ENCODE results near the gene VSTM2L. TPM values are rescaled to one million over a fixed set of nuclear protein-coding genes. Genes with fewer than 3 reads are reported as not detected.

The VSTM2L gene
- total and polyA plus RNA-seq, 9 donors: 0.12 to 23.0 (median 0.36) TPM; not detected in 2

DNA sequence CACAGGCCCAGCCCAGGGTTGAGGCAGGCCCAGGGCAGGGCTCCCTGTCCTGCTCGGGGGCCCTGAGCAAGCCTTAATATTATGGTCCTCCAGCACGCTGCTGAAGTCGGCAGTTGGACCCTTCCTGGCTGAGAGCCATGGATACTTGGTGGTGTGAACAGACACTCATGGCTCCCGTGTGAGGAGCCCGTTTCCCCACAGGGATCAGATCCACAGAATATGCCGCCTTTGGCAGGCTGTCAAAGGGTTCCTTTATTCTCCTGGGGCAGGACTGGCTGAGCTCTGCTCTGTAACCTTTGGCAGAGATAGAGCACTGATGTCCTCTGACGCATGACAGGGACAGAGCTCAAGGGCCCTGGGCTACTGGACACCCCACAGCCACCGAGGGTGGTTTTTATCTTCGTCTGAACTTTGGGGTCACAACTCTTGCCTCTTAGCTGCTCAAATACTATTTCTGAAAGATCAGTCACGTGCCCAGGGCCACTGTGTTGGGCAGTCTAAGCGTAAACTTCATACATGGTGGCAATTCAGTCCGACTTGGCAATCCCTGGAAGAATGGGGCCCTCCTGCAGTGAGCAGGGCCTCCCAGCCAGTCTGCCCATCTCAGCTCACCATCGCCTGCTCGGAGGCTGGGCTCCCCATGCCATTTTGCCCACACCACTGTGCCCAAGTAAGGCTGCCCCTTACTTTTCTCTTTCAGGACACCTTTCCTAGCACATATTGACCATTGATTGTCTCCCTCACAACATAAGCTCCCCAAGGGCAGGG lies 81.3 kb downstream of the VSTM2L start:
- H3K36me3 ChIP-seq: no peaks in the 10 kb centered on the region
- no peak for TF ChIP-seq EP300 (IDR thresholded peaks at IDR 0.05)
- no peak for TF ChIP-seq POLR2A (IDR thresholded peaks at IDR 0.05)
- TF ChIP-seq, protein P1, sequence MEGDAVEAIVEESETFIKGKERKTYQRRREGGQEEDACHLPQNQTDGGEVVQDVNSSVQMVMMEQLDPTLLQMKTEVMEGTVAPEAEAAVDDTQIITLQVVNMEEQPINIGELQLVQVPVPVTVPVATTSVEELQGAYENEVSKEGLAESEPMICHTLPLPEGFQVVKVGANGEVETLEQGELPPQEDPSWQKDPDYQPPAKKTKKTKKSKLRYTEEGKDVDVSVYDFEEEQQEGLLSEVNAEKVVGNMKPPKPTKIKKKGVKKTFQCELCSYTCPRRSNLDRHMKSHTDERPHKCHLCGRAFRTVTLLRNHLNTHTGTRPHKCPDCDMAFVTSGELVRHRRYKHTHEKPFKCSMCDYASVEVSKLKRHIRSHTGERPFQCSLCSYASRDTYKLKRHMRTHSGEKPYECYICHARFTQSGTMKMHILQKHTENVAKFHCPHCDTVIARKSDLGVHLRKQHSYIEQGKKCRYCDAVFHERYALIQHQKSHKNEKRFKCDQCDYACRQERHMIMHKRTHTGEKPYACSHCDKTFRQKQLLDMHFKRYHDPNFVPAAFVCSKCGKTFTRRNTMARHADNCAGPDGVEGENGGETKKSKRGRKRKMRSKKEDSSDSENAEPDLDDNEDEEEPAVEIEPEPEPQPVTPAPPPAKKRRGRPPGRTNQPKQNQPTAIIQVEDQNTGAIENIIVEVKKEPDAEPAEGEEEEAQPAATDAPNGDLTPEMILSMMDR (IDR thresholded peaks at IDR 0.05): no peak
- no peaks in the 10 kb centered on the region for H3K27me3 ChIP-seq
- no peak for DNase-seq
- H3K27ac ChIP-seq: no peak overlapping the region
- 75 to 79% (median 79%) methylated on average over 14 of the region's 14 CpGs for WGBS, 3 donors
- intact Hi-C loops (cut with DNase I): no loop called here
- no peak overlapping the region for H3K4me3 ChIP-seq
- H3K4me1 ChIP-seq (ENCODE audit: insufficient read depth): peaks cover 2% of the 10 kb centered on the region
- no peaks in the 10 kb centered on the region for H3K9me3 ChIP-seq

DNA sequence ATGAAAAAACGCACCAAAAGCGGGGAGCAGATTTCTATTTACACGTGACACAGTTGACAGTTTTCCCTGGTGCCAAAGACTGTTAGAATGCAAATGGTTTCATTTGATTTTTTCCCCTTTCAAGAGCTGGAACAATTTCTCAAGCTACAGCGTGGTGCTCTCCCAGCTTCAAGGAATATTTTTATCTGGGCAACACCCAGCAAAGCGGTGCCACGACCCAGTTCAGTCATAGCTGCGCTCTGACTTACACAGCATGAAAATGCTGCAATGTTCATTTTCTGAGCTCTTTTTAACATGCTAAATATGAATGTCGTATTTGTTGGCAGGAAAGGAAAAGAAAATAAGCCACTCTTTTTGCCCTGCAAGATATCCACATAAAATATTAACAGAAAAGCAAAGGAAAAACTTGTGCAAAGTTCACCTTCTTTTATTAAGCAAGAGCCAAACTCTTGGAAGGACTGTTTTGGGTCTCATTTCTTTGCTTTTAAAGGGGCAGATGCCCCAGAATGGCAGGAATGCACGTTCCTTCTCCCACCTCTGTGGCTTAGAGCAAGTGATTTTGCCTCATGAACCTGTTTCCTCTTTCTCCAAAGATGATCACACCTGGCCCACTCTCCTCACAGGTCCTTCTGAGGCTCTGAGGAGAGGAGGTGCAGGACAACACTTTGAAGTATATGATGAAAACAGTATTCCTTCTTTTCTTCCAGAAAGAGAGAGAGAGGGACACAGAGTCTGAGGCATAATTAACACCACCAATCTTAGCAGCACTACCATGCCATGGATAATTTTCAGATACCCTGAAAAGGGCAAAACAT lies 83.3 kb downstream of the VSTM2L start:
- Histone ChIP-seq H3K4me1 (ENCODE audit: insufficient read depth) (peaks cover 3% of the 10 kb centered on the region), H3K4me3 (no peak overlapping the region), H3K27me3 (no peaks in the 10 kb centered on the region), H3K36me3 (no peaks in the 10 kb centered on the region), H3K27ac (no peak overlapping the region), H3K9me3 (no peaks in the 10 kb centered on the region)
- DNase-seq: no peak
- intact Hi-C loops (cut with DNase I): no loop called here
- 53 to 75% (median 60%) methylated on average over 9 of the region's 9 CpGs for WGBS, 3 donors
- no peak for TF ChIP-seq POLR2A (IDR thresholded peaks at IDR 0.05)

DNA sequence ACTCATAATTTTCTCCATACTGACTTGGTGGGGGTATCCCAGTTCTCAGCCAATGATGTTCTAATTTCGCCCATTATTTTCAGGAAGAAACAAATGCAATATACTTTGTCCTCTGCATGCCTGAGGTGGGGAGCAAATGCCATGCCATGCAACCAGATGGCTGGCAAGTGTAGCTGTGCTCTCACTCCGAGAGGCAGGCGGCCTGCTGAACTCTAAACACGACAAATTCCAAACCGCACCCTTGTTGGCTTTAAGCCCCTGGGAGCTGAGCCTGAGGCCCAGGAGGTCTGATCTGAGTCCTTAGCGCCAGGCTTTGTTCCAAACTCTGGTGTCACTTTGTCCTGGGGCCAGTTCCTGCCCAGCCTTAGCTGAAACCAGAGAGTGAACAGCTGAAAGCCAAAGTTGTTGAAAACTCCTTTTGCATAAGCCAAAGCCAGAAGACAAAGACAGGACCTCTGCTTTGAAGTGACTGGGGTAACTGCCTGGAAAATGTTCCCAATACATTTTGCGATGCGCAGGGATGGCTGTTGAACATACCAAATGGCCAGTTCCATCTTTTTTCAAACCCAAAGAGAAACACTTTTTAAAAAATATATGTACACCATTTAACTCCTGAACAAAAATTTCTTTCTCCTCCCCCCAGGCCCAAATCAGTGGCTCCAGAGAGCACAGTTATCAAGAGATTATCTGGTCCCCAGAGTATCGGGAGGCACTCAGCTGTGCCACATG lies 84.1 kb downstream of the VSTM2L start:
- TF ChIP-seq EP300 (IDR thresholded peaks at IDR 0.05): no peak
- TF ChIP-seq, protein P1 (IDR thresholded peaks at IDR 0.05): no peak
- no peak for TF ChIP-seq POLR2A (IDR thresholded peaks at IDR 0.05)
- peaks cover 4% of the 10 kb centered on the region for H3K4me1 ChIP-seq (ENCODE audit: insufficient read depth)
- 60% methylated on average over 9 of the region's 9 CpGs for WGBS, 3 donors
- no peak for DNase-seq
- H3K9me3 ChIP-seq: no peaks in the 10 kb centered on the region
- intact Hi-C loops (cut with DNase I): no loop called here
- H3K36me3 ChIP-seq: no peaks in the 10 kb centered on the region
- no peak overlapping the region for H3K27ac ChIP-seq
- H3K27me3 ChIP-seq: no peaks in the 10 kb centered on the region
- no peak overlapping the region for H3K4me3 ChIP-seq

DNA sequence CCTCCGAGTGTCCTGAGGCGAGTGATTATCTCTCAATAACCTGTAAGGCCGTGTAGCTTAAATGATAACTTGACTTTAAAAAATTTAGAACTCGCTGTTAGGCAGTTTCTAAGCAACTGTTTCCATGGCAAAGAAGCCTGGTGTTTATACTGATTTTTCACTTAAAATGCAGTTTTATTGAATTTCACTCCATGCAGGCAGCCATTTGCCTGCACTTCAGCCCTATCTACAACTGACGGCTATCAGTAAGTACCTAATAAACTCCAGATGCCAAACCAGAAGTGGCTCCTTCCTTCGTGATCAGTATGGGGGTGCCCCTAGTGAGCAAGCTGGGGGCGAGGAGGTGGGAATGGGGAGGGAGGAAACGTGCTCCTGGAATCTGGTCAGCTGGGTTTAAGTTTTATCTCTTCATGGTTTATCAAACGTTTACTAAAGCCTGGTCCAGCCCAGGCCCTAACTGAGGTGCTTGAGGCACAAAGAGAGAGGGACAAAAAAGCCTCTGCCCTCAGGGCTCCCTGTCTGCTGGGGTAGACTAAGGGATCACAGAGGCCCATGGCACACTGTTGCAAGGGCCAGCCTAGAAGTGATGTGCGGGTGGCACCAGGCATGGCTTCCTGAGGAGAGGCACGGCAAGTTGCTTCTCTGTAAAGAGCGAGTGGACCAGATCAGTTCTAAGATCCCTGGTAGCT lies 84.8 kb downstream of the VSTM2L start:
- Histone ChIP-seq H3K9me3 (no peaks in the 10 kb centered on the region), H3K4me3 (no peak overlapping the region), H3K27ac (no peak overlapping the region), H3K36me3 (no peaks in the 10 kb centered on the region), H3K27me3 (no peaks in the 10 kb centered on the region), H3K4me1 (ENCODE audit: insufficient read depth) (peaks cover 4% of the 10 kb centered on the region)
- DNase-seq: no peak
- TF ChIP-seq POLR2A (IDR thresholded peaks at IDR 0.05): no peak
- TF ChIP-seq, protein P1 (IDR thresholded peaks at IDR 0.05): no peak
- TF ChIP-seq EP300 (IDR thresholded peaks at IDR 0.05): no peak
- 75 to 82% (median 81%) methylated on average over 12 of the region's 12 CpGs for WGBS, 3 donors
- intact Hi-C loops (cut with DNase I): no loop called here
